Lung (tissue), 12 donors: ENCODE results near the gene CYP39A1. TPM values are rescaled to one million over a fixed set of nuclear protein-coding genes. Genes with fewer than 3 reads are reported as not detected.

Experiments
- ATAC-seq: fragments of 200-7000 bp; cut with Tn5 transposase; one replicate; pipeline ENCODE4 v1.9.1; 2020; ENCODE audit warnings: moderate number of reproducible peaks; ENCODE audit not compliant: insufficient read depth, low FRiP score
- DNase-seq, 3 donors: peaks; one replicate each; pipeline ENCODE4 v3.0.0-alpha.2; 2013 to 2017
- H3K27ac ChIP-seq, 2 donors: one replicate each; pipeline ENCODE4 v1.5.1; 2013; ENCODE audit warnings: mild to moderate bottlenecking in 2 of 2, moderate library complexity in 2 of 2, control low read depth in 1 of 2, inconsistent platforms in 1 of 2, low read depth in 1 of 2, low read length in 1 of 2
- H3K27me3 ChIP-seq, 3 donors: one replicate each; pipeline ENCODE4 v1.5.1; 2013; ENCODE audit warnings: low read length in 2 of 3; ENCODE audit not compliant: control insufficient read depth in 3 of 3, insufficient read depth in 3 of 3
- H3K36me3 ChIP-seq, 4 donors: one replicate each; pipeline ENCODE4 v1.5.1; 2013; ENCODE audit warnings: low read length in 4 of 4, mild to moderate bottlenecking in 1 of 4, moderate library complexity in 1 of 4; ENCODE audit not compliant: control insufficient read depth in 4 of 4, insufficient read depth in 4 of 4
- H3K4me1 ChIP-seq, 5 donors: one replicate each; pipeline ENCODE4 v1.5.1; 2013; ENCODE audit warnings: low read length in 5 of 5, mild to moderate bottlenecking in 2 of 5, moderate library complexity in 1 of 5; ENCODE audit not compliant: control insufficient read depth in 5 of 5, insufficient read depth in 5 of 5
- H3K4me3 ChIP-seq: one replicate; pipeline ENCODE4 v1.5.1; 2013; ENCODE audit warnings: mild to moderate bottlenecking, control low read depth, moderate library complexity
- H3K9ac ChIP-seq, 2 donors: one replicate each; pipeline ENCODE4 v1.5.1; 2013; ENCODE audit warnings: low read length in 2 of 2, control low read depth in 1 of 2; ENCODE audit not compliant: insufficient read depth in 1 of 2
- H3K9me3 ChIP-seq, 4 donors: one replicate each; pipeline ENCODE4 v1.5.1; 2013; ENCODE audit warnings: low read length in 3 of 4, mild to moderate bottlenecking in 1 of 4, moderate library complexity in 1 of 4; ENCODE audit not compliant: control insufficient read depth in 4 of 4, insufficient read depth in 3 of 4
- CTCF ChIP-seq: IDR thresholded peaks from 2 replicates; pipeline ENCODE4 v1.5.1; 2012; ENCODE audit warnings: mild to moderate bottlenecking; ENCODE audit errors: control extremely low read depth, extremely low read depth
- WGBS, 2 donors: extraction: QIAGEN DNeasy Blood & Tissue Kit; methylation state at CpG; one replicate each; pipeline ENCODE4 v1.1.7; 2013; 5-methylcytosine and 5-hydroxymethylcytosine counted together
- polyA plus RNA-seq, 2 donors: library from polyadenylated mRNA; stranded (reverse); fragments of 200-250 nt; gene quantifications; one replicate each; pipeline ENCODE4 v1.2.1, GENCODE V29; 2013
- total RNA-seq, 2 donors: library from RNA; depleted of rRNA in 1 of 2; stranded (reverse); fragments of >200 nt in 1 of 2; gene quantifications; one replicate each; pipeline ENCODE4 v1.2.1, GENCODE V29; 2014 to 2021
- donor health status: control.
- donor health status: control.
- donor health status: Bipolar disorder and iron deficiency.
- donor health status: healthy.
- donor health status: DM: yes; HTN: yes; CAD: no.

The CYP39A1 gene
- total and polyA plus RNA-seq, 4 donors: 2.2 to 14.4 (median 5.0) TPM

GRCh38 chr6:46573140-46573539, 79.5 kb downstream of the CYP39A1 start:
- Histone ChIP-seq H3K27me3 (no peaks in the 10 kb centered on the region), H3K27ac (no peak overlapping the region), H3K4me3 (no peak overlapping the region), H3K4me1 (no peaks in the 10 kb centered on the region), H3K9ac (no peak overlapping the region), H3K36me3 (peaks cover 0 to 6% (median 0%) of the 10 kb centered on the region in 4 donors), H3K9me3 (no peaks in the 10 kb centered on the region)
- DNase-seq (no peak), ATAC-seq (no peak)
- 47 to 48% methylated on average over 2 of the region's 2 CpGs for WGBS, 2 donors
- no peak for TF ChIP-seq CTCF

- H3K27me3 ChIP-seq: no peaks in the 10 kb centered on the region
- H3K4me1 ChIP-seq: no peaks in the 10 kb centered on the region
- no peaks in the 10 kb centered on the region for H3K9me3 ChIP-seq
- WGBS, 2 donors: 80 to 87% methylated on average over 3 of the region's 3 CpGs
- DNase-seq: peak in 1 of 3 donors; percentile 1
- no peaks in the 10 kb centered on the region for H3K36me3 ChIP-seq
- no peak overlapping the region for H3K9ac ChIP-seq
- H3K4me3 ChIP-seq: no peak overlapping the region
- no peak for ATAC-seq
- no peak overlapping the region for H3K27ac ChIP-seq
- TF ChIP-seq CTCF: no peak
These were observed 87.1 kb downstream of the CYP39A1 start for GRCh38 chr6:46565531-46565930.

- Histone ChIP-seq H3K4me1 (no peaks in the 10 kb centered on the region), H3K36me3 (no peaks in the 10 kb centered on the region), H3K4me3 (no peak overlapping the region), H3K27me3 (no peaks in the 10 kb centered on the region), H3K27ac (no peak overlapping the region), H3K9me3 (no peaks in the 10 kb centered on the region), H3K9ac (no peak overlapping the region)
- no peak for TF ChIP-seq CTCF
- ATAC-seq (no peak), DNase-seq (no peak)
- WGBS, 2 donors: 96 to 100% methylated on average over 1 of the region's 1 CpG
These were observed 88.7 kb downstream of the CYP39A1 start for GRCh38 chr6:46563924-46564323.

GRCh38 chr6:46556053-46556452, 96.6 kb downstream of the CYP39A1 start:
- DNase-seq (no peak), ATAC-seq (no peak)
- no peaks in the 10 kb centered on the region for H3K27me3 ChIP-seq
- 44 to 59% methylated on average over 4 of the region's 4 CpGs for WGBS, 2 donors
- no peaks in the 10 kb centered on the region for H3K4me1 ChIP-seq
- TF ChIP-seq CTCF: no peak
- no peak overlapping the region for H3K4me3 ChIP-seq
- H3K36me3 ChIP-seq: no peaks in the 10 kb centered on the region
- no peaks in the 10 kb centered on the region for H3K9me3 ChIP-seq
- H3K9ac ChIP-seq: no peak overlapping the region
- H3K27ac ChIP-seq: no peak overlapping the region
